HL-60 (cell line): ENCODE results near the gene PDE11A.

Experiments used
- DNase-seq, 2 experiments: peaks; one replicate each; pipeline ENCODE4 v3.0.0-alpha.2; 2010 to 2020; ENCODE audit warnings: low read depth in 1 of 2, low spot score in 1 of 2
- H3K27ac ChIP-seq: fragments of 250-450 bp; sonication (Bioruptor Pico); replicated peaks from 2 replicates; pipeline ENCODE4 v1.5.1; 2020; ENCODE audit warnings: mild to moderate bottlenecking, moderate library complexity
- H3K27me3 ChIP-seq: fragments of 250-450 bp; sonication (Bioruptor Pico); 2 replicates; pipeline ENCODE4 v1.5.1; 2021; ENCODE audit warnings: mild to moderate bottlenecking, moderate library complexity; ENCODE audit not compliant: insufficient read depth, poor library complexity, severe bottlenecking
- H3K4me3 ChIP-seq: replicated peaks from 2 replicates; pipeline ENCODE4 v1.5.1; 2011; ENCODE audit warnings: mild to moderate bottlenecking, control low read depth, low read length; ENCODE audit not compliant: insufficient read depth
- GABPA ChIP-seq: IDR thresholded peaks from 2 replicates; pipeline ENCODE4 v1.6.1; 2012; ENCODE audit warnings: low read depth
- POLR2AphosphoS5 ChIP-seq: IDR thresholded peaks from 2 replicates; pipeline ENCODE4 v1.6.1; 2012; ENCODE audit warnings: low read depth
- SPI1 ChIP-seq: IDR thresholded peaks from 2 replicates; pipeline ENCODE4 v1.6.1; 2012; ENCODE audit warnings: low read depth, mild to moderate bottlenecking, borderline replicate concordance
- TF ChIP-seq, protein P1 (sequence below): IDR thresholded peaks from one replicate; pipeline ENCODE4 v1.5.1; 2011; ENCODE audit warnings: low read length, control low read depth, inconsistent platforms; ENCODE audit not compliant: insufficient read depth
- TF ChIP-seq, protein P2 (sequence below): IDR thresholded peaks from 2 replicates; pipeline ENCODE4 v1.6.1; 2012; ENCODE audit warnings: low read depth; ENCODE audit not compliant: insufficient replicate concordance

The PDE11A gene

DNA sequence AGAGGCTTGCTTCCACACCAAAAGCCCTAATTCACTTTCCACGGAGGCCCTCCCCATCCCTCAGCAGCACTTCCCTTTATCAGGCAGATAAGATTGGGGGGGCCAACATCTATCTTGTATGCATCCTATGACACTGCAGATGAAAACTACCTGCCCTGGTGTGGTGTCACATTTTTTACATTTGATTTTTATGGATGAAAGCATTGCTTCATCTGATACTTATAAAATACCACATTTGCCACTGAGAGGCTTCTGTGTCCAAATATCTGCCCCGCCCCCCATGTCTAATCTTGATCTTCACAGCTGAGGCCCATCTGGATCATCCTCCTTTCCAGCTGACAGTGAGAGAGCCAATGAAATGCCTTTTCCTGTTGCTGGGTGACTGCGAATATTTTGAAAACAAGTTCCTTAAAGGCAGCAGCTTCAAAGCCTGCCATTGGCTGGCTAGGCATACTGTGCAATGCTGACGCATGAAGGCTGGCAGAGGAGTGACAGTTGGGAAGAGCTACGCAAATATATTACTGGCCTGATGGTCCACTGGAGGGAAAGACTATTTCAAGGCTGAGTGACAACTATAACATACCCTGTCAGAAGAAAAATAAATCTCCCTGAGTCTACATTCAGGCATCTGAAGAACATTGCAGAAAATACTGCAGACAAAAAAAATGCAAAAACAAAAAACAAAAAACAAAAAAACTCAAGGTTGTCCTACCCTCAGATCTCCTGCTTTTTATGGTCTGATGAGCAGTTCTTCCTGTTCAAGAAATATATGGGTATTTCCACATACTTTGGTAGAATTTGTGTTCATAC lies 318.7 kb downstream of the PDE11A start:
- Histone ChIP-seq H3K27me3 (no peaks in the 10 kb centered on the region), H3K27ac (no peak overlapping the region; the same call in 1 of the 2 replicates), H3K4me3 (no peak overlapping the region)
- TF ChIP-seq, protein P1, sequence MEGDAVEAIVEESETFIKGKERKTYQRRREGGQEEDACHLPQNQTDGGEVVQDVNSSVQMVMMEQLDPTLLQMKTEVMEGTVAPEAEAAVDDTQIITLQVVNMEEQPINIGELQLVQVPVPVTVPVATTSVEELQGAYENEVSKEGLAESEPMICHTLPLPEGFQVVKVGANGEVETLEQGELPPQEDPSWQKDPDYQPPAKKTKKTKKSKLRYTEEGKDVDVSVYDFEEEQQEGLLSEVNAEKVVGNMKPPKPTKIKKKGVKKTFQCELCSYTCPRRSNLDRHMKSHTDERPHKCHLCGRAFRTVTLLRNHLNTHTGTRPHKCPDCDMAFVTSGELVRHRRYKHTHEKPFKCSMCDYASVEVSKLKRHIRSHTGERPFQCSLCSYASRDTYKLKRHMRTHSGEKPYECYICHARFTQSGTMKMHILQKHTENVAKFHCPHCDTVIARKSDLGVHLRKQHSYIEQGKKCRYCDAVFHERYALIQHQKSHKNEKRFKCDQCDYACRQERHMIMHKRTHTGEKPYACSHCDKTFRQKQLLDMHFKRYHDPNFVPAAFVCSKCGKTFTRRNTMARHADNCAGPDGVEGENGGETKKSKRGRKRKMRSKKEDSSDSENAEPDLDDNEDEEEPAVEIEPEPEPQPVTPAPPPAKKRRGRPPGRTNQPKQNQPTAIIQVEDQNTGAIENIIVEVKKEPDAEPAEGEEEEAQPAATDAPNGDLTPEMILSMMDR, result no peak
- TF ChIP-seq GABPA, result no peak
- TF ChIP-seq POLR2AphosphoS5, result no peak
- TF ChIP-seq, protein P2, sequence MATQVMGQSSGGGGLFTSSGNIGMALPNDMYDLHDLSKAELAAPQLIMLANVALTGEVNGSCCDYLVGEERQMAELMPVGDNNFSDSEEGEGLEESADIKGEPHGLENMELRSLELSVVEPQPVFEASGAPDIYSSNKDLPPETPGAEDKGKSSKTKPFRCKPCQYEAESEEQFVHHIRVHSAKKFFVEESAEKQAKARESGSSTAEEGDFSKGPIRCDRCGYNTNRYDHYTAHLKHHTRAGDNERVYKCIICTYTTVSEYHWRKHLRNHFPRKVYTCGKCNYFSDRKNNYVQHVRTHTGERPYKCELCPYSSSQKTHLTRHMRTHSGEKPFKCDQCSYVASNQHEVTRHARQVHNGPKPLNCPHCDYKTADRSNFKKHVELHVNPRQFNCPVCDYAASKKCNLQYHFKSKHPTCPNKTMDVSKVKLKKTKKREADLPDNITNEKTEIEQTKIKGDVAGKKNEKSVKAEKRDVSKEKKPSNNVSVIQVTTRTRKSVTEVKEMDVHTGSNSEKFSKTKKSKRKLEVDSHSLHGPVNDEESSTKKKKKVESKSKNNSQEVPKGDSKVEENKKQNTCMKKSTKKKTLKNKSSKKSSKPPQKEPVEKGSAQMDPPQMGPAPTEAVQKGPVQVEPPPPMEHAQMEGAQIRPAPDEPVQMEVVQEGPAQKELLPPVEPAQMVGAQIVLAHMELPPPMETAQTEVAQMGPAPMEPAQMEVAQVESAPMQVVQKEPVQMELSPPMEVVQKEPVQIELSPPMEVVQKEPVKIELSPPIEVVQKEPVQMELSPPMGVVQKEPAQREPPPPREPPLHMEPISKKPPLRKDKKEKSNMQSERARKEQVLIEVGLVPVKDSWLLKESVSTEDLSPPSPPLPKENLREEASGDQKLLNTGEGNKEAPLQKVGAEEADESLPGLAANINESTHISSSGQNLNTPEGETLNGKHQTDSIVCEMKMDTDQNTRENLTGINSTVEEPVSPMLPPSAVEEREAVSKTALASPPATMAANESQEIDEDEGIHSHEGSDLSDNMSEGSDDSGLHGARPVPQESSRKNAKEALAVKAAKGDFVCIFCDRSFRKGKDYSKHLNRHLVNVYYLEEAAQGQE, result no peak
- TF ChIP-seq SPI1, result peak; percentile 58
- peak; percentile 36 to 57 for DNase-seq

DNA sequence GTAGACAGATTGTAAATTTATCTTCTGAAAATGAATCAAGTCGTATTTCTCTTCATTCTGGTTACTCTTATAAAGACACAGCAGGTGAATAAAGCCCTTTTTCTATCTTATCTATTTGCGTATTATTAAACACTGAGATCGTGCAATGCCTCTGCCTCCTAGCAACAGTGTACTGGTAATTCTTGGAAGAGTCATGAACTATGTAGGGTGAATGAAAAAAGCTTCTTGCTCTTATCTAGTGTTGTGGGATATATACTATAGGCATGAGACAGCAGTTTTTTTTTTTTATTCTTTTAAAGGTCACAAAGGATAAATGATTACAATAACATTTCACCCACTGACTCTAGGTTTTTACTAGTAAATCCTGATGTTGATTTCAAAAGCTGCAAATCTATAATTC lies 324.2 kb downstream of the PDE11A start:
- no peak overlapping the region for H3K27ac ChIP-seq
- H3K4me3 ChIP-seq, result no peak overlapping the region
- no peak for DNase-seq
- no peaks in the 10 kb centered on the region for H3K27me3 ChIP-seq
- no peak for TF ChIP-seq GABPA
- TF ChIP-seq, protein P1, result no peak
- TF ChIP-seq, protein P2, result no peak
- TF ChIP-seq POLR2AphosphoS5, result no peak
- TF ChIP-seq SPI1, result no peak

DNA sequence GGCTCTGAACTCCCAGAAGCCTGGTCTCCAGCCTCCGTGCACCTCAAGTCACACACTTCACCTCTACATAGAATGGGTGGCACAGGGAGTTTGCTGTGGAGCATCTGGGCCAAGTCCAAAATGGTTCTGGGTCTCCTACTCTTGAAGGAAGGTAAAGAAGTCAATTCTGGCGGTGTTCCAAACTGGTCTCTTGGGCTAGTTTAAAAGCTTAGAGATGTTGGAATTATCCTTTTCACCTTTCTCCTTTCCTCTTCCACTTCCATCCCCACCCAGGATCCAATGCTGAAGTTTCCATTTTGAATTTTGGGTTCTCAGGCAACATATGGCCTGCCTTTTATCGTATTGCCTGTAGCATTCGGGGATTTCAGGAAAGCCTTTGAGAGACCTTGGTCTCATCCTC lies 325.2 kb downstream of the PDE11A start:
- no peak for DNase-seq
- Histone ChIP-seq H3K4me3 (no peak overlapping the region), H3K27me3 (no peaks in the 10 kb centered on the region), H3K27ac (no peak overlapping the region)
- TF ChIP-seq, protein P2, result no peak
- TF ChIP-seq, protein P1, result no peak
- TF ChIP-seq GABPA (no peak), SPI1 (no peak)
